H1 (cell line): ENCODE data around the gene RB1. TPM values are rescaled to one million over a fixed set of nuclear protein-coding genes. Genes with fewer than 3 reads are reported as not detected.

Source experiments
- CHD1 ChIP-seq: IDR thresholded peaks from 2 replicates; pipeline ENCODE4 v1.6.1; 2012; ENCODE audit warnings: low read depth, low read length, improper control_type of control experiment
- CHD2 ChIP-seq: IDR thresholded peaks from 2 replicates; pipeline ENCODE4 v1.6.1; 2012; ENCODE audit warnings: low read length, improper control_type of control experiment
- EP300 ChIP-seq, 2 experiments: IDR thresholded peaks; 1 replicate in 1 of 2; 2 replicates in 1 of 2; pipeline ENCODE4 v1.6.1; 2011 to 2012; ENCODE audit warnings: low read depth in 2 of 2, low read length in 2 of 2, mild to moderate bottlenecking in 2 of 2, borderline replicate concordance in 1 of 2, inconsistent platforms in 1 of 2, moderate library complexity in 1 of 2
- GABPA ChIP-seq: IDR thresholded peaks from 2 replicates; pipeline ENCODE4 v1.6.1; 2011; ENCODE audit warnings: mild to moderate bottlenecking, low read length, moderate library complexity, borderline replicate concordance; ENCODE audit not compliant: insufficient read depth
- NRF1 ChIP-seq: IDR thresholded peaks from 2 replicates; pipeline ENCODE4 v1.6.1; 2011; ENCODE audit warnings: mild to moderate bottlenecking, low read depth, low read length, improper control_type of control experiment
- SIX5 ChIP-seq: IDR thresholded peaks from 2 replicates; pipeline ENCODE4 v1.6.1; 2011; ENCODE audit warnings: mild to moderate bottlenecking, low read depth, low read length
- SP2 ChIP-seq: IDR thresholded peaks from 2 replicates; pipeline ENCODE4 v1.6.1; 2012; ENCODE audit warnings: mild to moderate bottlenecking, low read length, inconsistent platforms
- SRF ChIP-seq: IDR thresholded peaks from 2 replicates; pipeline ENCODE4 v1.6.1; 2011; ENCODE audit warnings: mild to moderate bottlenecking, low read depth, low read length, moderate library complexity
- TAF1 ChIP-seq: IDR thresholded peaks from 2 replicates; pipeline ENCODE4 v1.6.1; 2011; ENCODE audit warnings: mild to moderate bottlenecking, low read depth, low read length
- TCF12 ChIP-seq: IDR thresholded peaks from 2 replicates; pipeline ENCODE4 v1.6.1; 2011; ENCODE audit warnings: low read depth, mild to moderate bottlenecking, low read length
- polyA plus RNA-seq, 7 experiments: library from polyadenylated mRNA; depleted of rRNA in 3 of 7; stranded (reverse) in 5 of 7; unstranded in 2 of 7; fragments of >200 nt in 5 of 7; fragments of 200-250 nt in 2 of 7; gene quantifications; 1 replicate in 5 of 7; 2 replicates in 1 of 7; 4 replicates in 1 of 7; pipeline versions ENCODE4 v1.2.1 to v1.2.3, GENCODE V29; 2011 to 2013; ENCODE audit warnings: missing spikeins in 2 of 7, mixed read lengths in 2 of 7
- total RNA-seq: library from RNA; stranded (reverse); fragmentation: NEBNext Ultra II Directional; extraction: Animal tissue kit (Norgen Biotek cat#: 25700); gene quantifications from 2 replicates; pipeline ENCODE4 v1.2.1, GENCODE V29; 2021
- TF ChIP-seq, protein P1 (sequence below): fragments of 300-600 bp; sonication (generic); IDR thresholded peaks from 2 replicates; pipeline ENCODE4 v1.7.1; 2012; ENCODE audit warnings: low read length, moderate library complexity, mild to moderate bottlenecking, inconsistent platforms; ENCODE audit not compliant: insufficient replicate concordance

The RB1 gene
- total and polyA plus RNA-seq, 2 of the 8 experiments (the other 6 are each of a cell fraction or from before 2014, with no cell fraction given): 4.1 to 17.5 TPM

DNA sequence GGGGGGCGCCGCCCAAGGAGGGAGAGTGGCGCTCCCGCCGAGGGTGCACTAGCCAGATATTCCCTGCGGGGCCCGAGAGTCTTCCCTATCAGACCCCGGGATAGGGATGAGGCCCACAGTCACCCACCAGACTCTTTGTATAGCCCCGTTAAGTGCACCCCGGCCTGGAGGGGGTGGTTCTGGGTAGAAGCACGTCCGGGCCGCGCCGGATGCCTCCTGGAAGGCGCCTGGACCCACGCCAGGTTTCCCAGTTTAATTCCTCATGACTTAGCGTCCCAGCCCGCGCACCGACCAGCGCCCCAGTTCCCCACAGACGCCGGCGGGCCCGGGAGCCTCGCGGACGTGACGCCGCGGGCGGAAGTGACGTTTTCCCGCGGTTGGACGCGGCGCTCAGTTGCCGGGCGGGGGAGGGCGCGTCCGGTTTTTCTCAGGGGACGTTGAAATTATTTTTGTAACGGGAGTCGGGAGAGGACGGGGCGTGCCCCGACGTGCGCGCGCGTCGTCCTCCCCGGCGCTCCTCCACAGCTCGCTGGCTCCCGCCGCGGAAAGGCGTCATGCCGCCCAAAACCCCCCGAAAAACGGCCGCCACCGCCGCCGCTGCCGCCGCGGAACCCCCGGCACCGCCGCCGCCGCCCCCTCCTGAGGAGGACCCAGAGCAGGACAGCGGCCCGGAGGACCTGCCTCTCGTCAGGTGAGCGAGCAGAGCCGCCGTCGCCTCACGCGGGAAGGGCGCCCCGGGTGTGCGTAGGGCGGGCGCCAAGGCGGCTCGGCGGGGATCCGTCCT, at the start of gene RB1 (continued):
- TF ChIP-seq, protein P1, sequence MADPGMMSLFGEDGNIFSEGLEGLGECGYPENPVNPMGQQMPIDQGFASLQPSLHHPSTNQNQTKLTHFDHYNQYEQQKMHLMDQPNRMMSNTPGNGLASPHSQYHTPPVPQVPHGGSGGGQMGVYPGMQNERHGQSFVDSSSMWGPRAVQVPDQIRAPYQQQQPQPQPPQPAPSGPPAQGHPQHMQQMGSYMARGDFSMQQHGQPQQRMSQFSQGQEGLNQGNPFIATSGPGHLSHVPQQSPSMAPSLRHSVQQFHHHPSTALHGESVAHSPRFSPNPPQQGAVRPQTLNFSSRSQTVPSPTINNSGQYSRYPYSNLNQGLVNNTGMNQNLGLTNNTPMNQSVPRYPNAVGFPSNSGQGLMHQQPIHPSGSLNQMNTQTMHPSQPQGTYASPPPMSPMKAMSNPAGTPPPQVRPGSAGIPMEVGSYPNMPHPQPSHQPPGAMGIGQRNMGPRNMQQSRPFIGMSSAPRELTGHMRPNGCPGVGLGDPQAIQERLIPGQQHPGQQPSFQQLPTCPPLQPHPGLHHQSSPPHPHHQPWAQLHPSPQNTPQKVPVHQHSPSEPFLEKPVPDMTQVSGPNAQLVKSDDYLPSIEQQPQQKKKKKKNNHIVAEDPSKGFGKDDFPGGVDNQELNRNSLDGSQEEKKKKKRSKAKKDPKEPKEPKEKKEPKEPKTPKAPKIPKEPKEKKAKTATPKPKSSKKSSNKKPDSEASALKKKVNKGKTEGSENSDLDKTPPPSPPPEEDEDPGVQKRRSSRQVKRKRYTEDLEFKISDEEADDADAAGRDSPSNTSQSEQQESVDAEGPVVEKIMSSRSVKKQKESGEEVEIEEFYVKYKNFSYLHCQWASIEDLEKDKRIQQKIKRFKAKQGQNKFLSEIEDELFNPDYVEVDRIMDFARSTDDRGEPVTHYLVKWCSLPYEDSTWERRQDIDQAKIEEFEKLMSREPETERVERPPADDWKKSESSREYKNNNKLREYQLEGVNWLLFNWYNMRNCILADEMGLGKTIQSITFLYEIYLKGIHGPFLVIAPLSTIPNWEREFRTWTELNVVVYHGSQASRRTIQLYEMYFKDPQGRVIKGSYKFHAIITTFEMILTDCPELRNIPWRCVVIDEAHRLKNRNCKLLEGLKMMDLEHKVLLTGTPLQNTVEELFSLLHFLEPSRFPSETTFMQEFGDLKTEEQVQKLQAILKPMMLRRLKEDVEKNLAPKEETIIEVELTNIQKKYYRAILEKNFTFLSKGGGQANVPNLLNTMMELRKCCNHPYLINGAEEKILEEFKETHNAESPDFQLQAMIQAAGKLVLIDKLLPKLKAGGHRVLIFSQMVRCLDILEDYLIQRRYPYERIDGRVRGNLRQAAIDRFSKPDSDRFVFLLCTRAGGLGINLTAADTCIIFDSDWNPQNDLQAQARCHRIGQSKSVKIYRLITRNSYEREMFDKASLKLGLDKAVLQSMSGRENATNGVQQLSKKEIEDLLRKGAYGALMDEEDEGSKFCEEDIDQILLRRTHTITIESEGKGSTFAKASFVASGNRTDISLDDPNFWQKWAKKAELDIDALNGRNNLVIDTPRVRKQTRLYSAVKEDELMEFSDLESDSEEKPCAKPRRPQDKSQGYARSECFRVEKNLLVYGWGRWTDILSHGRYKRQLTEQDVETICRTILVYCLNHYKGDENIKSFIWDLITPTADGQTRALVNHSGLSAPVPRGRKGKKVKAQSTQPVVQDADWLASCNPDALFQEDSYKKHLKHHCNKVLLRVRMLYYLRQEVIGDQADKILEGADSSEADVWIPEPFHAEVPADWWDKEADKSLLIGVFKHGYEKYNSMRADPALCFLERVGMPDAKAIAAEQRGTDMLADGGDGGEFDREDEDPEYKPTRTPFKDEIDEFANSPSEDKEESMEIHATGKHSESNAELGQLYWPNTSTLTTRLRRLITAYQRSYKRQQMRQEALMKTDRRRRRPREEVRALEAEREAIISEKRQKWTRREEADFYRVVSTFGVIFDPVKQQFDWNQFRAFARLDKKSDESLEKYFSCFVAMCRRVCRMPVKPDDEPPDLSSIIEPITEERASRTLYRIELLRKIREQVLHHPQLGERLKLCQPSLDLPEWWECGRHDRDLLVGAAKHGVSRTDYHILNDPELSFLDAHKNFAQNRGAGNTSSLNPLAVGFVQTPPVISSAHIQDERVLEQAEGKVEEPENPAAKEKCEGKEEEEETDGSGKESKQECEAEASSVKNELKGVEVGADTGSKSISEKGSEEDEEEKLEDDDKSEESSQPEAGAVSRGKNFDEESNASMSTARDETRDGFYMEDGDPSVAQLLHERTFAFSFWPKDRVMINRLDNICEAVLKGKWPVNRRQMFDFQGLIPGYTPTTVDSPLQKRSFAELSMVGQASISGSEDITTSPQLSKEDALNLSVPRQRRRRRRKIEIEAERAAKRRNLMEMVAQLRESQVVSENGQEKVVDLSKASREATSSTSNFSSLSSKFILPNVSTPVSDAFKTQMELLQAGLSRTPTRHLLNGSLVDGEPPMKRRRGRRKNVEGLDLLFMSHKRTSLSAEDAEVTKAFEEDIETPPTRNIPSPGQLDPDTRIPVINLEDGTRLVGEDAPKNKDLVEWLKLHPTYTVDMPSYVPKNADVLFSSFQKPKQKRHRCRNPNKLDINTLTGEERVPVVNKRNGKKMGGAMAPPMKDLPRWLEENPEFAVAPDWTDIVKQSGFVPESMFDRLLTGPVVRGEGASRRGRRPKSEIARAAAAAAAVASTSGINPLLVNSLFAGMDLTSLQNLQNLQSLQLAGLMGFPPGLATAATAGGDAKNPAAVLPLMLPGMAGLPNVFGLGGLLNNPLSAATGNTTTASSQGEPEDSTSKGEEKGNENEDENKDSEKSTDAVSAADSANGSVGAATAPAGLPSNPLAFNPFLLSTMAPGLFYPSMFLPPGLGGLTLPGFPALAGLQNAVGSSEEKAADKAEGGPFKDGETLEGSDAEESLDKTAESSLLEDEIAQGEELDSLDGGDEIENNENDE: no peak
- no peak for TF ChIP-seq NRF1
- TF ChIP-seq TCF12: no peak
- peak; percentile 84 for TF ChIP-seq TAF1
- no peak for TF ChIP-seq SIX5
- TF ChIP-seq GABPA: no peak
- no peak for TF ChIP-seq CHD2
- TF ChIP-seq SP2: no peak
- TF ChIP-seq EP300 (IDR thresholded peaks at IDR 0.05; ENCODE audit: borderline replicate concordance in 1 of 2, low read depth in 2 of 2, low read length in 2 of 2): no peak
- no peak for TF ChIP-seq CHD1
- no peak for TF ChIP-seq SRF
